GM21737 (cell line): ENCODE results near the gene NAA10.

Experiments
- ATAC-seq: cut with Tn5 transposase; IDR thresholded peaks from one replicate; pipeline ENCODE4 v1.9.1; 2021; ENCODE audit warnings: mild to moderate bottlenecking, moderate library complexity; ENCODE audit not compliant: unreplicated experiment

Gene NAA10

GRCh38 chrX:153885968-153886903, 48.6 kb downstream of the NAA10 start, which contains the start of gene L1CAM:
Gene L1CAM, minus strand, starts transcription at chrX:153886173. Its CDS starts 10,337 bp downstream, at chrX:153875836.
- no peak for ATAC-seq

DNA sequence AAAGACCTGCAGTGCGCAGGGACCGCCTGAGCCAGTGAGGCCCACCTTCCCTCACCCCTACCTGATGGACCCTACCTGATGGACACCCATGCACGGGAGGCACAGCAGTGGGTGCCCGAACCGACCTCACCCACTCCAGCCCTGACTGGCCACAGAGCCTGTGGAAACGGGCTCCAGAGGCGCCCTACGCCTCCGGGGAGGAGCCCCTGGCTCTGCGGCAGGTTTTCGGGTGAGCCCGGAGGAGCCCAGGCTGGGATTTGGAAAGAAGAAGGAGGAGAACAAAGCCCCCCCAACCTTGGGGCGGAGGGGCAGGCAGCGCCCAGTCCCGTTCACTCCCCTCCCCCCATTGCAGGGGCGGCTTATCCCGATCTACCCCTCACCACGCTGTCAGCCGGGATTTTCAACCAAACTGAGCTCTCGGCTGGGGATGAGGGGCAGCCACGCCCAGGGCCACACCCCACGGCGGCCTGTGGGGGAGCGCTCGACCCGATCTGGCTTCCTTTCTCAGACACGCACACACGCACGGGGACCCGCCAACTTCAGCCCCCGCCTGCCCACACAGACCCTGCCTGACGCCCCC, 49.5 kb downstream of the NAA10 start:
- ATAC-seq = no peak

DNA sequence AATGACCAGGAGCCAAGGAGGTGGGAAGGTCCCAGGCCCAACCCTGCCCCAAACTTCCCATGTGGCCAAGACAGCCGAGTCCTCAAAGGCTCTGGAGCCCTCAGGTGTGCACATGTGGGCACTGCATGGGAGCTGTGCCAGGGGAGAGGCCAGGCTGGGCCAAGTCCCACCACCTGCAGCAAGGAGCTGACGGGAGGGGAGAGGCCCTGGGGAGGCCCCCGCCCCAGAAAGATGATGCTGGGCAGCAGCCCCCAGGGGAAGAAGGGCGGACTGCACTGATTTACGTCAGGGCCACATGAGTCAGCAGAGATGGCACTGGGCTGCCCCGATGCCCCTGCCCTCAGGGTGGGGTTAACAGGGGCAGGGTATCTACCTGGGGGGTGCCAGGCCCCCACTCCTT, 50.2 kb downstream of the NAA10 start:
- no peak for ATAC-seq

- no peak for ATAC-seq
Observed at GRCh38 chrX:153884136-153884535, 50.7 kb downstream of the NAA10 start.

DNA sequence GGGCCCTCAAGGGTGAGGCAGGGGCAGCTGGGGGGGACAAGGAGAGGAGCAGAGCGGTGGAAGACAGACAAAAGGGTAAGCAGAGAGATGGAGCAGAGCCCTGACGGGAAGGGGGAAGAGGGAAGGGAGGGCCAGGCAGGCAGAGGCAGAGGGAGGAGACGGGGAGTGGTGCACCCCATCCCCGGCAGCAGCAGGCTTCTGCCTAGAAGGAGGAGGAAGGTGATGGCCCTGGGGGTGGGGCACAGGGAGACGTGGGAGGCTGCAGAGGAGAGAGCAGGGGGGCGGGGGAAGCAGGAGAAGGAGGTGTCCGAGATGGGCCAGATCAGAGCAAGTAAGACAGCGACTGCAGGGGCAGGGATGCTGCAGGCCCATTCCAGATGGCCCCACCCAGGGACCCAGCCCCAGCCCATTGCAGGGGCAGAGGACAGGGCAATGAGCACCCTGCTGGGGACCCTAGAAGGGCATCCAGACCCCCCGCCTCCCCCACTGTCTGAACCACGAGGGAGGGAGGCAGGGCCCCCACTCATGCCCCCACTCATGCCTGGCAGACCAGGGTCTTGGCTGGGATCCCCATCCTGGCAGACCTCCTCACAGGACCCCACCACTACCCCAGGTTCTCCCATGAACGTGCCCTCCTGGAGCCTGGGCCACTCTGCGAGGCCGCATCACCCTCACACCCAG, 51.5 kb downstream of the NAA10 start:
- no peak for ATAC-seq

DNA sequence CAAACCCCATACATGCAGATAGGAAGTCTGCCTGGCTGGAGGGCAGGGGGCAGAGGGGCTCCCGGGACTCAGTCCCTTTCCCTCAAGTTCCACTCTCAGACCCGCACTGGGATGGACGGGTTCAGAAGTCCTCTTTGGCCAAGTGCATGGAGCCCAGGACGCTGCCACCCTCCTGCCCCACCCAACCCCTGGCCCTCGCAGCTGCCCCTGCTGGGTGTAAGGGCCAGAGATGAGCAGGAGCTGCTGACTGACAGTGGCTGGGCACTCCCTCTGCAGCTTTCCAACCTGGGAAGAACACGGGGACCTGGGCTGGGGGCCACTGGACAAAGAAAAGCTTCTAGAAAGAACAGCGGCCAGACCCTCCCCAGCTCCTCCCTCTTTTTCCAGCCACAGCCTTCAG, 52.3 kb downstream of the NAA10 start:
- ATAC-seq = no peak

DNA sequence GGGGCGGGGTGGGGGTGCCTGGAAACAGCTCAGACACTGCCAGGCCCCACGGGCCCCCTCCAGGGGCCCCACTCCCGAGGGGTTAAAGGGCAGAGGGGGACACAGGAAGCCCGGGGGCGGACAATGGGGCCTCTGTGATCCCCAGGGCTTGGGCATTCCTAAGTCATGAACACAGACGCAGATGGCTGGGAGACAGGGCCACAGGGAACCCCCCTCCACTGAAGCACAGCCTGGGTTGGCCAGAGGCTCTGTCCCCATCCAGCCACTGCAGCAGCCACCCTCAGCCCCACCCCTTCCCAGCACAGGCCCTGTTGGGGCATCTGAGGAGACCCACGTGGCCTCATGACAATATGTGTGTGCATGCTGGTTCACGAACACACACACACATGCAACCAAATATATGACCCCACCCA, 52.7 kb downstream of the NAA10 start:
- no peak for ATAC-seq

GRCh38 chrX:153881281-153881680, 53.6 kb downstream of the NAA10 start:
- no peak for ATAC-seq

- no peak for ATAC-seq
Observed at GRCh38 chrX:153880440-153880815, 54.4 kb downstream of the NAA10 start.

GRCh38 chrX:153879741-153880439, 54.9 kb downstream of the NAA10 start:
- no peak for ATAC-seq
